HepG2 (cell line): ENCODE results near the gene KCTD19. TPM values are rescaled to one million over a fixed set of nuclear protein-coding genes. Genes with fewer than 3 reads are reported as not detected.

Experiments
- ARHGAP35 ChIP-seq: sonication (generic); formaldehyde crosslinking; IDR thresholded peaks from 2 replicates; pipeline ENCODE4 v1.9.0; 2022; ENCODE audit warnings: mild to moderate bottlenecking, inconsistent platforms, moderate library complexity, missing genetic modification reagents, borderline replicate concordance
- ATF7-NPFF ChIP-seq: sonication (generic); formaldehyde crosslinking; IDR thresholded peaks from 2 replicates; pipeline ENCODE4 v1.8.1; 2023; ENCODE audit warnings: mild to moderate bottlenecking, low read depth, missing genetic modification reagents, moderate library complexity
- JUN ChIP-seq: sonication (generic); formaldehyde crosslinking; IDR thresholded peaks from 2 replicates; pipeline ENCODE4 v1.4.0; 2020; ENCODE audit warnings: mild to moderate bottlenecking, missing genetic modification reagents
- LCORL ChIP-seq, 2 experiments: fragments of 450-650 bp in 1 of 2; sonication (generic) in 1 of 2; formaldehyde crosslinking in 1 of 2; IDR thresholded peaks; 2 replicates each; pipeline versions ENCODE4 v1.5.0 to v1.6.1; 2017 to 2020; ENCODE audit warnings: antibody characterized with exemption in 1 of 2, missing genetic modification reagents in 1 of 2
- MLLT10 ChIP-seq: sonication (generic); formaldehyde crosslinking; IDR thresholded peaks from 2 replicates; pipeline ENCODE4 v1.4.0; 2020; ENCODE audit warnings: missing genetic modification reagents
- POGZ ChIP-seq: sonication (generic); formaldehyde crosslinking; IDR thresholded peaks from 2 replicates; pipeline ENCODE4 v1.4.0; 2020; ENCODE audit warnings: mild to moderate bottlenecking, missing genetic modification reagents
- RBM22 ChIP-seq: fragments of 200-400 bp; formaldehyde crosslinking; optimal IDR thresholded peaks from 2 replicates; pipeline ENCODE3; 2017; ENCODE audit warnings: mild to moderate bottlenecking, low read length, moderate library complexity
- SALL1 ChIP-seq: sonication (generic); formaldehyde crosslinking; IDR thresholded peaks from 2 replicates; pipeline ENCODE4 v1.8.0; 2022; ENCODE audit warnings: mild to moderate bottlenecking, missing genetic modification reagents
- TAF15 ChIP-seq: fragments of 200-400 bp; formaldehyde crosslinking; IDR thresholded peaks from one replicate; pipeline ENCODE4 v1.6.1; 2018; ENCODE audit warnings: mild to moderate bottlenecking, low read depth, low read length; ENCODE audit not compliant: poor library complexity, severe bottlenecking
- THYN1 ChIP-seq: sonication (generic); formaldehyde crosslinking; IDR thresholded peaks from 2 replicates; pipeline ENCODE4 v1.8.1; 2023; ENCODE audit warnings: low read depth, mild to moderate bottlenecking, moderate library complexity, missing genetic modification reagents, borderline replicate concordance
- YEATS4 ChIP-seq: sonication (generic); formaldehyde crosslinking; IDR thresholded peaks from 2 replicates; pipeline ENCODE4 v1.4.0; 2020; ENCODE audit warnings: missing genetic modification reagents, borderline replicate concordance
- ZNF260 ChIP-seq: sonication (generic); formaldehyde crosslinking; IDR thresholded peaks from 2 replicates; pipeline ENCODE4 v1.4.0; 2020; ENCODE audit warnings: missing genetic modification reagents, low read depth, mild to moderate bottlenecking, borderline replicate concordance
- ZNF598 ChIP-seq: sonication (generic); formaldehyde crosslinking; IDR thresholded peaks from 2 replicates; pipeline ENCODE4 v1.5.1; 2020; ENCODE audit warnings: mild to moderate bottlenecking, missing genetic modification reagents, borderline replicate concordance
- ZNF709 ChIP-seq: sonication (generic); formaldehyde crosslinking; IDR thresholded peaks from 2 replicates; pipeline ENCODE4 v1.5.0; 2020; ENCODE audit warnings: mild to moderate bottlenecking, missing genetic modification reagents
- ZNF737 ChIP-seq: sonication (generic); formaldehyde crosslinking; IDR thresholded peaks from 2 replicates; pipeline ENCODE4 v1.5.0; 2020; ENCODE audit warnings: missing genetic modification reagents, mild to moderate bottlenecking, borderline replicate concordance
- ZNF891 ChIP-seq: sonication (generic); formaldehyde crosslinking; IDR thresholded peaks from 2 replicates; pipeline ENCODE4 v1.5.0; 2020; ENCODE audit warnings: mild to moderate bottlenecking, missing genetic modification reagents
- polyA plus RNA-seq, 8 experiments: library from polyadenylated mRNA; depleted of rRNA in 3 of 8; stranded (reverse) in 7 of 8; unstranded in 1 of 8; fragments of >200 nt; fragmentation: Illumina TruSeq in 4 of 8; extraction: Trizol in 4 of 8; gene quantifications; 2 replicates each; pipeline versions ENCODE4 v1.2.1 to v1.2.3, GENCODE V29; 2011 to 2016; ENCODE audit warnings: low read depth in 4 of 8, missing spikeins in 1 of 8, mixed read lengths in 1 of 8; ENCODE audit not compliant: insufficient read depth in 1 of 8
- total RNA-seq, 5 experiments: library from RNA; depleted of rRNA; stranded (reverse); fragments of >200 nt; fragmentation: Illumina TruSeq; extraction: Trizol; gene quantifications; 2 replicates each; pipeline ENCODE4 v1.2.3, GENCODE V29; 2016; ENCODE audit warnings: low read depth in 1 of 5
- TF ChIP-seq, protein P1 (sequence below): sonication (generic); formaldehyde crosslinking; IDR thresholded peaks from 2 replicates; pipeline ENCODE4 v1.9.0; 2021; ENCODE audit warnings: mild to moderate bottlenecking, missing genetic modification reagents
- TF ChIP-seq, protein P2 (sequence below): sonication (generic); formaldehyde crosslinking; IDR thresholded peaks from 2 replicates; pipeline ENCODE4 v1.5.0; 2020; ENCODE audit warnings: mild to moderate bottlenecking, missing genetic modification reagents, borderline replicate concordance

The KCTD19 gene
- total and polyA plus RNA-seq, 2 of the 13 experiments (the other 11 are each of a cell fraction or from before 2014, with no cell fraction given) = not detected

DNA sequence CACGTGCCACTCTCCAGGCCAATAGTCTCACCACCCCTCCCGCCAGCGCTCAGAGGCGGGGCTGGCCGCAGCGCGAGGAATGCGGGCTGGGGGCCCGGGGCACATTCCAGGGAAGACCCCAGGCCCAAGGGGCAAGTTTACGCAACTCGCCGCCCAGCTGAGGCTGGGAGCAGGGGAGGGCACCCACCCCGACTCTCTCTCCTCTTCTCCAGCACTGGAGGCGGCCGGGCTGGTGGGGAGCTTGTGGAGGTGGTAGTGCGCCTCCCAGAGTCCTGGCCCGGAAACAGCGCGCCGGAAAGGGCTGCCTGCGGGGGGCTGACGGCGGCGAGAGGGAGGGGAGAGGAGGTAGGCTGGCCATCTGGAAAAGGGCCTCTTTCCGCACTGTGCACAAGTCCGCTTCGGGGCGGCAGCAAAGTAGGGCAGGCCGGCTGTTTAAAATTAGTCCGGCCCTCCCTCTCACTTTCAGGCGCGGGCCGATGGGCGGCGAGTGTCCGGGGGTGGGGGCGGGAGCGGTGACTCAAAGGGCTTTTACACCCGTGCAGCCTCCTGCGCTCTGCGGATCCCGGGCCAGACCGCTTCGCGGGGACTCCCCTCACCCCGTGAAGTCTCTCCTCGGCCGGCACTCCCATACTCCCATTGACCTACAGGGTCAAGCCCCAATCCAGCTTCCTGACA, 80.3 kb downstream of the KCTD19 start (continued):
- TF ChIP-seq ATF7-NPFF (CRISPR knock-in tag) (peak; percentile 90), LCORL (IDR thresholded peaks at IDR 0.05) (no peak), LCORL (CRISPR knock-in tag; IDR thresholded peaks at IDR 0.05) (peak; percentile 100), ZNF891 (peak; percentile 84), TAF15 (no peak), JUN (CRISPR knock-in tag) (no peak), ZNF709 (CRISPR knock-in tag) (peak; percentile 77; the same call in 1 of the 2 replicates), YEATS4 (CRISPR knock-in tag) (peak; percentile 90), RBM22 (peak; percentile 72), ZNF260 (CRISPR knock-in tag) (no peak), ZNF598 (CRISPR knock-in tag) (peak; percentile 38; the same call in 1 of the 2 replicates), ZNF737 (CRISPR knock-in tag) (0 out of 2 replicates have a peak, but pooled peaks have one; percentile 38), POGZ (peak; percentile 59), ARHGAP35 (CRISPR knock-in tag) (peak; percentile 94), SALL1 (CRISPR knock-in tag) (peak; percentile 95), THYN1 (CRISPR knock-in tag) (no peak), MLLT10 (CRISPR knock-in tag) (no peak)
- TF ChIP-seq, protein P1, sequence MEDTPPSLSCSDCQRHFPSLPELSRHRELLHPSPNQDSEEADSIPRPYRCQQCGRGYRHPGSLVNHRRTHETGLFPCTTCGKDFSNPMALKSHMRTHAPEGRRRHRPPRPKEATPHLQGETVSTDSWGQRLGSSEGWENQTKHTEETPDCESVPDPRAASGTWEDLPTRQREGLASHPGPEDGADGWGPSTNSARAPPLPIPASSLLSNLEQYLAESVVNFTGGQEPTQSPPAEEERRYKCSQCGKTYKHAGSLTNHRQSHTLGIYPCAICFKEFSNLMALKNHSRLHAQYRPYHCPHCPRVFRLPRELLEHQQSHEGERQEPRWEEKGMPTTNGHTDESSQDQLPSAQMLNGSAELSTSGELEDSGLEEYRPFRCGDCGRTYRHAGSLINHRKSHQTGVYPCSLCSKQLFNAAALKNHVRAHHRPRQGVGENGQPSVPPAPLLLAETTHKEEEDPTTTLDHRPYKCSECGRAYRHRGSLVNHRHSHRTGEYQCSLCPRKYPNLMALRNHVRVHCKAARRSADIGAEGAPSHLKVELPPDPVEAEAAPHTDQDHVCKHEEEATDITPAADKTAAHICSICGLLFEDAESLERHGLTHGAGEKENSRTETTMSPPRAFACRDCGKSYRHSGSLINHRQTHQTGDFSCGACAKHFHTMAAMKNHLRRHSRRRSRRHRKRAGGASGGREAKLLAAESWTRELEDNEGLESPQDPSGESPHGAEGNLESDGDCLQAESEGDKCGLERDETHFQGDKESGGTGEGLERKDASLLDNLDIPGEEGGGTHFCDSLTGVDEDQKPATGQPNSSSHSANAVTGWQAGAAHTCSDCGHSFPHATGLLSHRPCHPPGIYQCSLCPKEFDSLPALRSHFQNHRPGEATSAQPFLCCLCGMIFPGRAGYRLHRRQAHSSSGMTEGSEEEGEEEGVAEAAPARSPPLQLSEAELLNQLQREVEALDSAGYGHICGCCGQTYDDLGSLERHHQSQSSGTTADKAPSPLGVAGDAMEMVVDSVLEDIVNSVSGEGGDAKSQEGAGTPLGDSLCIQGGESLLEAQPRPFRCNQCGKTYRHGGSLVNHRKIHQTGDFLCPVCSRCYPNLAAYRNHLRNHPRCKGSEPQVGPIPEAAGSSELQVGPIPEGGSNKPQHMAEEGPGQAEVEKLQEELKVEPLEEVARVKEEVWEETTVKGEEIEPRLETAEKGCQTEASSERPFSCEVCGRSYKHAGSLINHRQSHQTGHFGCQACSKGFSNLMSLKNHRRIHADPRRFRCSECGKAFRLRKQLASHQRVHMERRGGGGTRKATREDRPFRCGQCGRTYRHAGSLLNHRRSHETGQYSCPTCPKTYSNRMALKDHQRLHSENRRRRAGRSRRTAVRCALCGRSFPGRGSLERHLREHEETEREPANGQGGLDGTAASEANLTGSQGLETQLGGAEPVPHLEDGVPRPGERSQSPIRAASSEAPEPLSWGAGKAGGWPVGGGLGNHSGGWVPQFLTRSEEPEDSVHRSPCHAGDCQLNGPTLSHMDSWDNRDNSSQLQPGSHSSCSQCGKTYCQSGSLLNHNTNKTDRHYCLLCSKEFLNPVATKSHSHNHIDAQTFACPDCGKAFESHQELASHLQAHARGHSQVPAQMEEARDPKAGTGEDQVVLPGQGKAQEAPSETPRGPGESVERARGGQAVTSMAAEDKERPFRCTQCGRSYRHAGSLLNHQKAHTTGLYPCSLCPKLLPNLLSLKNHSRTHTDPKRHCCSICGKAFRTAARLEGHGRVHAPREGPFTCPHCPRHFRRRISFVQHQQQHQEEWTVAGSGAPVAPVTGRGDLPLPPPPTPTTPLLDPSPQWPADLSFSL = no peak
- TF ChIP-seq, protein P2, sequence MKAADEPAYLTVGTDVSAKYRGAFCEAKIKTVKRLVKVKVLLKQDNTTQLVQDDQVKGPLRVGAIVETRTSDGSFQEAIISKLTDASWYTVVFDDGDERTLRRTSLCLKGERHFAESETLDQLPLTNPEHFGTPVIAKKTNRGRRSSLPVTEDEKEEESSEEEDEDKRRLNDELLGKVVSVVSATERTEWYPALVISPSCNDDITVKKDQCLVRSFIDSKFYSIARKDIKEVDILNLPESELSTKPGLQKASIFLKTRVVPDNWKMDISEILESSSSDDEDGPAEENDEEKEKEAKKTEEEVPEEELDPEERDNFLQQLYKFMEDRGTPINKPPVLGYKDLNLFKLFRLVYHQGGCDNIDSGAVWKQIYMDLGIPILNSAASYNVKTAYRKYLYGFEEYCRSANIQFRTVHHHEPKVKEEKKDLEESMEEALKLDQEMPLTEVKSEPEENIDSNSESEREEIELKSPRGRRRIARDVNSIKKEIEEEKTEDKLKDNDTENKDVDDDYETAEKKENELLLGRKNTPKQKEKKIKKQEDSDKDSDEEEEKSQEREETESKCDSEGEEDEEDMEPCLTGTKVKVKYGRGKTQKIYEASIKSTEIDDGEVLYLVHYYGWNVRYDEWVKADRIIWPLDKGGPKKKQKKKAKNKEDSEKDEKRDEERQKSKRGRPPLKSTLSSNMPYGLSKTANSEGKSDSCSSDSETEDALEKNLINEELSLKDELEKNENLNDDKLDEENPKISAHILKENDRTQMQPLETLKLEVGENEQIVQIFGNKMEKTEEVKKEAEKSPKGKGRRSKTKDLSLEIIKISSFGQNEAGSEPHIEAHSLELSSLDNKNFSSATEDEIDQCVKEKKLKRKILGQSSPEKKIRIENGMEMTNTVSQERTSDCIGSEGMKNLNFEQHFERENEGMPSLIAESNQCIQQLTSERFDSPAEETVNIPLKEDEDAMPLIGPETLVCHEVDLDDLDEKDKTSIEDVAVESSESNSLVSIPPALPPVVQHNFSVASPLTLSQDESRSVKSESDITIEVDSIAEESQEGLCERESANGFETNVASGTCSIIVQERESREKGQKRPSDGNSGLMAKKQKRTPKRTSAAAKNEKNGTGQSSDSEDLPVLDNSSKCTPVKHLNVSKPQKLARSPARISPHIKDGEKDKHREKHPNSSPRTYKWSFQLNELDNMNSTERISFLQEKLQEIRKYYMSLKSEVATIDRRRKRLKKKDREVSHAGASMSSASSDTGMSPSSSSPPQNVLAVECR (CRISPR knock-in tag) = peak; percentile 95
